Measurements from ENCODE around the gene IVD.

The IVD gene

DNA sequence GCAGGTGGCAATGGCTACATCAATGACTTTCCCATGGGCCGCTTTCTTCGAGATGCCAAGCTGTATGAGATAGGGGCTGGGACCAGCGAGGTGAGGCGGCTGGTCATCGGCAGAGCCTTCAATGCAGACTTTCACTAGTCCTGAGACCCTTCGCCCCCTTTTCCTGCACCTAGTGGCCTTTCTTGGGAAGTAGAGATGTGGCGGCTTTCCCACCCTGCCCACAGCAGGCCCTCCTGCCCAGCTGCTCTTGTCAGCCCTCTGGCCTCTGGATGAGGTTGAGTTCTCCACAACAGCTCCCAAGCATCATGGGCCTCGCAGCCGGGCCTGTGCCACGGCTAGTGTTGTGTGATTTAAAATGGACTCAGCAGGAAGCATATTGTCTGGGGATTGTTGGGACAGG is 12.5 kb downstream of the IVD start:
- TF ChIP-seq, protein P1, sequence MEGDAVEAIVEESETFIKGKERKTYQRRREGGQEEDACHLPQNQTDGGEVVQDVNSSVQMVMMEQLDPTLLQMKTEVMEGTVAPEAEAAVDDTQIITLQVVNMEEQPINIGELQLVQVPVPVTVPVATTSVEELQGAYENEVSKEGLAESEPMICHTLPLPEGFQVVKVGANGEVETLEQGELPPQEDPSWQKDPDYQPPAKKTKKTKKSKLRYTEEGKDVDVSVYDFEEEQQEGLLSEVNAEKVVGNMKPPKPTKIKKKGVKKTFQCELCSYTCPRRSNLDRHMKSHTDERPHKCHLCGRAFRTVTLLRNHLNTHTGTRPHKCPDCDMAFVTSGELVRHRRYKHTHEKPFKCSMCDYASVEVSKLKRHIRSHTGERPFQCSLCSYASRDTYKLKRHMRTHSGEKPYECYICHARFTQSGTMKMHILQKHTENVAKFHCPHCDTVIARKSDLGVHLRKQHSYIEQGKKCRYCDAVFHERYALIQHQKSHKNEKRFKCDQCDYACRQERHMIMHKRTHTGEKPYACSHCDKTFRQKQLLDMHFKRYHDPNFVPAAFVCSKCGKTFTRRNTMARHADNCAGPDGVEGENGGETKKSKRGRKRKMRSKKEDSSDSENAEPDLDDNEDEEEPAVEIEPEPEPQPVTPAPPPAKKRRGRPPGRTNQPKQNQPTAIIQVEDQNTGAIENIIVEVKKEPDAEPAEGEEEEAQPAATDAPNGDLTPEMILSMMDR (conservative IDR thresholded peaks at IDR 0.05; ENCODE audit: low read depth) = no peak
- ChIA-PET POLR2A (ENCODE audit: low non-redundant PET) (no interaction called here), CTCF (no interaction called here)
- DNase-seq (ENCODE audit: low spot score) = no peak
- peak overlapping the region; percentile 67 for H3K27ac ChIP-seq

GRCh38 chr15:40420071-40420713 is 14.6 kb downstream of the IVD start:
- CTCF ChIA-PET = interaction anchor here (0.7 to 1.5 kb wide), 3 partner anchors 20 to 140 kb away, joined by 3 to 5 read pairs (median 3); partner anchors contain the start of gene BAHD1
- DNase-seq (ENCODE audit: low spot score) = no peak
- TF ChIP-seq, protein P1 (conservative IDR thresholded peaks at IDR 0.05; ENCODE audit: low read depth) = no peak
- POLR2A ChIA-PET (ENCODE audit: low non-redundant PET) = no interaction called here
- H3K27ac ChIP-seq = peak overlapping the region; percentile 67

DNA sequence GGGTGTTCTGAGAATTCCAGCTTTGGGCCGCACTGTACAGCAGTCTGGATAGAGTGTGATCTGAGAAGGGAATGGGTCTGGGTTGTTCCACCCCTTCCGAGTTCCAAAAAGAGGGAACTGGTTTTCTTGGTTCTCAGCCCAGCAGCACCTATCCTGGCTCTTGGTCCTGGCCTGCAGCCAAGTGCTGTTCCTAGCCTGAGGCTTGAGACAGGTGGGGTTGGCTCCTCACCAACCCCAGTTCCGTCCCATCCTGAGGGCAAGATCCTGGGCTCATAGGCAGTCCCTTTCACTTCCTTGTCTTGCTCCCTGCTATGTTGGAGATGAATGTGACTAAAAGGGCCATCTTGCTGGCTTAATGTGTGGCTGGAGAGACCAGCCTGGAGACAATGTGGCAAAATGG is 15.2 kb downstream of the IVD start:
- peak overlapping the region; percentile 67 for H3K27ac ChIP-seq
- POLR2A ChIA-PET (ENCODE audit: low non-redundant PET) = no interaction called here
- CTCF ChIA-PET = interaction anchor here (1.3 to 2.1 kb wide), 3 partner anchors 19 to 141 kb away, joined by 5 to 22 read pairs (median 16); partner anchors contain the start of gene BAHD1
- peak; percentile 83 for DNase-seq (ENCODE audit: low spot score)
- TF ChIP-seq, protein P1 (conservative IDR thresholded peaks at IDR 0.05; ENCODE audit: low read depth) = no peak

DNA sequence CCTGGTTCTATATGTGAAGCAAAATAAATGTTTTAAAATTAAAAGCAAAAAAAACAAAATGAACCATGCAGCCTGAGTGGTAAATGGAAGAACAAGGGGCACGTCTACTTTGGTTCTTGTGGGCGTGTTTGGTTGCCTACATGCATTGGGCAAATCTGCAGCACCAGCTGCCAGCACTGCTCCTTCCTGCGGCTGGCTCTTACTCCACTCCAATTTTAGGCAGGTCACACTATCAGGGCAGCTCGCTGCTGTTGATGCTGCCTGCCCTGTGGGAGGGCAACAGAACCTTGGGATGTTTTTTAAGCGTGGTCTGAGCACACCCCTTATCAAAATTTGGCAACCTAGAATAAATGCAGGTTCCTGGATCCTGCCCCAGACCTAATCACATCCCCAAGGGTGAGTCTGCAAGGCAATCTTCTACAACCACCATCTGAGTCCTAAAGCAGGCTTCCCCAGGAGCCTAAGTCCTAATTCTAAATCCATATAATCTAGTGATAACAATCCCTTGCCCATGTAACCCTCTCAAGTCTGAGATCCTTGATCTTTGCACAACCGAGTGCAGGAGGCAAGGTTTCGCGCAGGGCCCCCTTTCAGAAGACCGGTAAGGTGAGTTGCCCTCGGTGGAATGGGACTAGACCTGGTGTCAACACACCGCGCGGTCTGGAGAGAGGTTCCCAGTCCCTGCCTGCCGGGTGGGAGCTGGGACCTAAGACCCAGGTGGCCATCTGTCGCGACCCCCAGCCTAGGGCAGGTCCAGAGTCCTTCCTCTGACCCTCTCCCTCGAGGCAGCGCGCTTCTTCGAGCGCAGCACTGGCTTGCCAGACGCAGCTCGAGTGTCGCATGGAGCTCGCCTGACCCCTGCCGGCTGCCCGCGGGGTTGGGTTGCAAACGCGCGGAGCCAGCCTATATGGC is 15.9 kb downstream of the IVD start:
- ChIA-PET POLR2A (ENCODE audit: low non-redundant PET) (no interaction called here), CTCF (interaction anchor here (0.6 to 2.1 kb wide), 20 partner anchors 9 to 1485 kb away, joined by 3 to 22 read pairs (median 4); partner anchors contain the start of genes CCDC9B, IVD and PLCB2)
- peak; percentile 69 for DNase-seq (ENCODE audit: low spot score)
- peak overlapping the region; percentile 67 for H3K27ac ChIP-seq
- TF ChIP-seq, protein P1 (conservative IDR thresholded peaks at IDR 0.05; ENCODE audit: low read depth) = peak; percentile 95

- no peak overlapping the region for H3K27ac ChIP-seq
- POLR2A ChIA-PET (ENCODE audit: low non-redundant PET) = no interaction called here
- DNase-seq (ENCODE audit: low spot score) = no peak
- TF ChIP-seq, protein P1 (conservative IDR thresholded peaks at IDR 0.05; ENCODE audit: low read depth) = no peak
- CTCF ChIA-PET = interaction anchor here (0.6 to 1.3 kb wide), 2 partner anchors 56 to 95 kb away, joined by 4 to 6 read pairs; no protein-coding TSS in a partner anchor
These were observed 19.0 kb downstream of the IVD start for GRCh38 chr15:40424483-40425115.

DNA sequence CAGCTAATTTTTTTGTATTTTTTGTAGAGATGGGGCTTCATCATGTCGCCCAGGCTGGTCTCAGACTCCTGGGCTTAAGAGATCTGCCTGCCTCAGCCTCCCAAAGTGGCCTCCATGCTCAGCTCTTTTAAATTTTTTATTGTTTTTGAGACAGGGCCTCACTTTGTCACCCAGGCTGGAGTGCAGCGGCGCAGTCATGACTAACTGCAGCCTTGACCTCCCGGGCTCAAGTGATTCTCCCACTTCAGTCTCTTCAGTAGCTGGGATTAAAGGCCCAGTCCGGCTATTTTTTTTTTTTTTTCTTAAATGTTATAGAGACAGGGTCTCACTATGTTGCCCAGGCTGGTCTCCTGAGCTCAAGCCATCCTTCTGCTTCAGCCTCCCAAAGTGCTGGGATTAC is 20.1 kb downstream of the IVD start:
- H3K27ac ChIP-seq = no peak overlapping the region
- no peak for DNase-seq (ENCODE audit: low spot score)
- TF ChIP-seq, protein P1 (conservative IDR thresholded peaks at IDR 0.05; ENCODE audit: low read depth) = no peak
- CTCF ChIA-PET = no interaction called here
- POLR2A ChIA-PET (ENCODE audit: low non-redundant PET) = no interaction called here
